ENCODE data around the gene TNK2.

Gene TNK2

GRCh38 chr3:195882002-195882441 is 26.3 kb downstream of the TNK2 start:
- TF ChIP-seq REST (IDR thresholded peaks at IDR 0.05; ENCODE audit: insufficient read depth in 1 of 2, low read depth in 2 of 2, low read length in 2 of 2) (no peak), SIN3A (IDR thresholded peaks at IDR 0.05; ENCODE audit: borderline replicate concordance, insufficient read depth, low read length) (no peak), POLR2AphosphoS5 (IDR thresholded peaks at IDR 0.05; ENCODE audit: low read depth, low read length) (no peak), TAF1 (IDR thresholded peaks at IDR 0.05; ENCODE audit: borderline replicate concordance, insufficient read depth, low read length) (no peak), FOXP2 (optimal IDR thresholded peaks at IDR 0.05; ENCODE audit: borderline replicate concordance, extremely low read depth, extremely low read length, insufficient read depth) (no peak)

- TF ChIP-seq POLR2AphosphoS5 (IDR thresholded peaks at IDR 0.05; ENCODE audit: low read depth, low read length) (no peak), REST (IDR thresholded peaks at IDR 0.05; ENCODE audit: insufficient read depth in 1 of 2, low read depth in 2 of 2, low read length in 2 of 2) (no peak), TAF1 (IDR thresholded peaks at IDR 0.05; ENCODE audit: borderline replicate concordance, insufficient read depth, low read length) (no peak)
Observed at GRCh38 chr3:195881276-195881988, 26.9 kb downstream of the TNK2 start.

- TF ChIP-seq POLR2AphosphoS5 (IDR thresholded peaks at IDR 0.05; ENCODE audit: low read depth, low read length) = no peak
- TF ChIP-seq TAF1 (IDR thresholded peaks at IDR 0.05; ENCODE audit: borderline replicate concordance, insufficient read depth, low read length) = no peak
- no peak for TF ChIP-seq SIN3A (IDR thresholded peaks at IDR 0.05; ENCODE audit: borderline replicate concordance, insufficient read depth, low read length)
- TF ChIP-seq REST (IDR thresholded peaks at IDR 0.05; ENCODE audit: insufficient read depth in 1 of 2, low read depth in 2 of 2, low read length in 2 of 2) = no peak
- no peak for TF ChIP-seq FOXP2 (optimal IDR thresholded peaks at IDR 0.05; ENCODE audit: borderline replicate concordance, extremely low read depth, extremely low read length, insufficient read depth)
Observed at GRCh38 chr3:195880037-195880431, 28.3 kb downstream of the TNK2 start.

GRCh38 chr3:195879416-195880036 is 28.8 kb downstream of the TNK2 start:
- TF ChIP-seq POLR2AphosphoS5 (IDR thresholded peaks at IDR 0.05; ENCODE audit: low read depth, low read length) = no peak

GRCh38 chr3:195878424-195879274 is 29.7 kb downstream of the TNK2 start:
- no peak for TF ChIP-seq REST (IDR thresholded peaks at IDR 0.05; ENCODE audit: insufficient read depth in 1 of 2, low read depth in 2 of 2, low read length in 2 of 2)
- TF ChIP-seq FOXP2 (optimal IDR thresholded peaks at IDR 0.05; ENCODE audit: borderline replicate concordance, extremely low read depth, extremely low read length, insufficient read depth) = no peak
- no peak for TF ChIP-seq TAF1 (IDR thresholded peaks at IDR 0.05; ENCODE audit: borderline replicate concordance, insufficient read depth, low read length)
- no peak for TF ChIP-seq POLR2AphosphoS5 (IDR thresholded peaks at IDR 0.05; ENCODE audit: low read depth, low read length)
- no peak for TF ChIP-seq SIN3A (IDR thresholded peaks at IDR 0.05; ENCODE audit: borderline replicate concordance, insufficient read depth, low read length)

Data from PFSK-1 (cell line).